HepG2 (cell line): ENCODE results near the gene TRIM27. TPM values are rescaled to one million over a fixed set of nuclear protein-coding genes. Genes with fewer than 3 reads are reported as not detected.

Experiments used
- ATF6 ChIP-seq: sonication (generic); formaldehyde crosslinking; conservative IDR thresholded peaks from 2 replicates; pipeline ENCODE4 v1.4.0; 2020; ENCODE audit warnings: missing genetic modification reagents
- BORCS8-MEF2B ChIP-seq: sonication (generic); formaldehyde crosslinking; IDR thresholded peaks from 2 replicates; pipeline ENCODE4 v1.8.0; 2022; ENCODE audit warnings: mild to moderate bottlenecking, missing genetic modification reagents
- HOXA9 ChIP-seq: sonication (generic); formaldehyde crosslinking; IDR thresholded peaks from 2 replicates; pipeline ENCODE4 v1.8.1; 2022; ENCODE audit warnings: missing genetic modification reagents, mild to moderate bottlenecking, moderate library complexity, borderline replicate concordance
- IRF9 ChIP-seq: sonication (generic); formaldehyde crosslinking; IDR thresholded peaks from 2 replicates; pipeline ENCODE4 v1.8.0; 2022; ENCODE audit warnings: missing genetic modification reagents, mild to moderate bottlenecking, borderline replicate concordance
- PRPF4 ChIP-seq: fragments of 200-400 bp; formaldehyde crosslinking; IDR thresholded peaks from 2 replicates; pipeline ENCODE4 v1.6.1; 2016; ENCODE audit warnings: low read length, low read depth; ENCODE audit not compliant: poor library complexity, severe bottlenecking
- SETDB1 ChIP-seq: sonication (generic); formaldehyde crosslinking; IDR thresholded peaks from 2 replicates; pipeline ENCODE4 v1.5.1; 2020; ENCODE audit warnings: missing genetic modification reagents, mild to moderate bottlenecking, borderline replicate concordance
- SNRNP70 ChIP-seq: fragments of 200-400 bp; formaldehyde crosslinking; IDR thresholded peaks from 2 replicates; pipeline ENCODE4 v1.6.1; 2017; ENCODE audit warnings: mild to moderate bottlenecking, low read depth, low read length, moderate library complexity
- SRF ChIP-seq: IDR thresholded peaks from 2 replicates; pipeline ENCODE4 v1.6.1; 2011; ENCODE audit warnings: mild to moderate bottlenecking, low read depth, low read length, moderate library complexity
- STAT6 ChIP-seq: sonication (generic); formaldehyde crosslinking; IDR thresholded peaks from 2 replicates; pipeline ENCODE4 v1.4.0; 2020; ENCODE audit warnings: missing genetic modification reagents, mild to moderate bottlenecking, borderline replicate concordance
- TEAD3 ChIP-seq: optimal IDR thresholded peaks from 2 replicates; pipeline ENCODE3; 2016; ENCODE audit warnings: borderline replicate concordance
- ZBTB37 ChIP-seq: sonication (generic); formaldehyde crosslinking; IDR thresholded peaks from 2 replicates; pipeline ENCODE4 v1.4.0; 2020; ENCODE audit warnings: mild to moderate bottlenecking, missing genetic modification reagents
- ZNF12 ChIP-seq: sonication (generic); formaldehyde crosslinking; IDR thresholded peaks from 2 replicates; pipeline ENCODE4 v1.5.0; 2020; ENCODE audit warnings: missing genetic modification reagents
- ZNF136 ChIP-seq: sonication (generic); formaldehyde crosslinking; IDR thresholded peaks from 2 replicates; pipeline ENCODE4 v1.8.1; 2022; ENCODE audit warnings: low read depth, mild to moderate bottlenecking, moderate library complexity, missing genetic modification reagents
- ZNF367 ChIP-seq: sonication (generic); formaldehyde crosslinking; IDR thresholded peaks from 2 replicates; pipeline ENCODE4 v1.4.0; 2020; ENCODE audit warnings: missing genetic modification reagents, borderline replicate concordance
- ZNF552 ChIP-seq: sonication (generic); formaldehyde crosslinking; IDR thresholded peaks from 2 replicates; pipeline ENCODE4 v1.9.0; 2022; ENCODE audit warnings: missing genetic modification reagents, mild to moderate bottlenecking, borderline replicate concordance
- ZNF557 ChIP-seq: sonication (generic); formaldehyde crosslinking; IDR thresholded peaks from 2 replicates; pipeline ENCODE4 v1.4.0; 2020; ENCODE audit warnings: missing genetic modification reagents
- ZNF607 ChIP-seq: sonication (generic); formaldehyde crosslinking; IDR thresholded peaks from 2 replicates; pipeline ENCODE4 v1.5.1; 2020; ENCODE audit warnings: missing genetic modification reagents, mild to moderate bottlenecking, borderline replicate concordance
- ZNF770 ChIP-seq: sonication (generic); formaldehyde crosslinking; IDR thresholded peaks from 2 replicates; pipeline ENCODE4 v1.5.0; 2020; ENCODE audit warnings: mild to moderate bottlenecking, missing genetic modification reagents
- ZNF816 ChIP-seq: sonication (generic); formaldehyde crosslinking; IDR thresholded peaks from 2 replicates; pipeline ENCODE4 v1.8.0; 2022; ENCODE audit warnings: missing genetic modification reagents, mild to moderate bottlenecking, borderline replicate concordance
- polyA plus RNA-seq, 8 experiments: library from polyadenylated mRNA; depleted of rRNA in 3 of 8; stranded (reverse) in 7 of 8; unstranded in 1 of 8; fragments of >200 nt; fragmentation: Illumina TruSeq in 4 of 8; extraction: Trizol in 4 of 8; gene quantifications; 2 replicates each; pipeline versions ENCODE4 v1.2.1 to v1.2.3, GENCODE V29; 2011 to 2016; ENCODE audit warnings: low read depth in 4 of 8, missing spikeins in 1 of 8, mixed read lengths in 1 of 8; ENCODE audit not compliant: insufficient read depth in 1 of 8
- total RNA-seq, 5 experiments: library from RNA; depleted of rRNA; stranded (reverse); fragments of >200 nt; fragmentation: Illumina TruSeq; extraction: Trizol; gene quantifications; 2 replicates each; pipeline ENCODE4 v1.2.3, GENCODE V29; 2016; ENCODE audit warnings: low read depth in 1 of 5

Gene TRIM27
- total and polyA plus RNA-seq, 2 of the 13 experiments (the other 11 are each of a cell fraction or from before 2014, with no cell fraction given): 88.6 to 112 TPM

GRCh38 chr6:28923318-28924102, at the start of gene TRIM27 (continued):
- TF ChIP-seq HOXA9 (peak; percentile 81; the same call in 1 of the 2 replicates), ZNF12 (CRISPR knock-in tag) (peak; percentile 75), ZBTB37 (CRISPR knock-in tag) (no peak), SRF (no peak), ATF6 (no peak), SETDB1 (CRISPR knock-in tag) (peak; percentile 21; the same call in 1 of the 2 replicates), STAT6 (peak; percentile 49; the same call in 1 of the 2 replicates), ZNF607 (CRISPR knock-in tag) (peak; percentile 92), ZNF552 (CRISPR knock-in tag) (peak; percentile 93), BORCS8-MEF2B (peak; percentile 54), ZNF770 (CRISPR knock-in tag) (peak; percentile 45; the same call in 1 of the 2 replicates), ZNF557 (peak; percentile 61; the same call in 1 of the 2 replicates), TEAD3 (CRISPR knock-in tag) (peak; percentile 78), ZNF816 (CRISPR knock-in tag) (peak; percentile 96), SNRNP70 (no peak), ZNF367 (no peak), ZNF136 (CRISPR knock-in tag) (peak; percentile 91), PRPF4 (no peak), IRF9 (CRISPR knock-in tag) (peak; percentile 82; the same call in 1 of the 2 replicates)
